Esophagus squamous epithelium (tissue), 5 donors: Measurements from ENCODE around the gene CRNKL1. TPM values are rescaled to one million over a fixed set of nuclear protein-coding genes. Genes with fewer than 3 reads are reported as not detected.

ENCODE experiments used
- DNase-seq: peaks from one replicate; lab custom pipeline; 2025; lab: John Stamatoyannopoulos, UW
- H3K27ac ChIP-seq, 4 donors: fragments of 200-600 bp; sonication (generic); one replicate each; pipeline ENCODE4 v1.5.1; 2016 to 2019; ENCODE audit warnings: mild to moderate bottlenecking in 1 of 4
- H3K27me3 ChIP-seq, 4 donors: fragments of 200-600 bp; sonication (generic); 1 replicate in 3 of 4; 2 replicates in 1 of 4; pipeline versions ENCODE4 v1.5.1 to v1.6.0; 2017 to 2021; ENCODE audit warnings: antibody characterized with exemption in 1 of 4
- H3K36me3 ChIP-seq, 3 donors: fragments of 200-600 bp; sonication (generic); one replicate each; pipeline ENCODE4 v1.5.1; 2016 to 2019
- H3K4me1 ChIP-seq, 3 donors: fragments of 200-600 bp; sonication (generic); one replicate each; pipeline ENCODE4 v1.5.1; 2017 to 2019
- H3K4me3 ChIP-seq, 4 donors: fragments of 200-600 bp; sonication (generic); 1 replicate in 3 of 4; 2 replicates in 1 of 4; pipeline ENCODE4 v1.5.1; 2016 to 2019; ENCODE audit warnings: mild to moderate bottlenecking in 2 of 4, moderate library complexity in 1 of 4
- H3K9me3 ChIP-seq, 3 donors: fragments of 200-600 bp; sonication (generic); one replicate each; pipeline ENCODE4 v1.5.1; 2016 to 2019
- CTCF ChIP-seq, 6 experiments: fragments of 450-650 bp in 4 of 6; fragments of 200-600 bp in 2 of 6; sonication (generic) in 2 of 6; IDR thresholded peaks; one replicate each; pipeline ENCODE4 v1.5.1; 2016 to 2019; ENCODE audit warnings: antibody characterized with exemption in 6 of 6, mild to moderate bottlenecking in 4 of 6, moderate library complexity in 4 of 6
- POLR2A ChIP-seq, 4 donors: fragments of 450-650 bp; IDR thresholded peaks; one replicate each; pipeline ENCODE4 v1.6.1; 2017; ENCODE audit warnings: antibody characterized with exemption in 4 of 4, mild to moderate bottlenecking in 4 of 4, moderate library complexity in 3 of 4
- WGBS, 2 donors: methylation state at CpG; one replicate each; pipeline ENCODE4 v1.1.5; 2018; 5-methylcytosine and 5-hydroxymethylcytosine counted together
- intact Hi-C: fragments of 100-400 bp; cut with DNase I; formaldehyde crosslinking; loops from one replicate; pipeline ENCODE4 v1.15.0; 2022
- total RNA-seq, 4 donors: library from RNA; depleted of rRNA; stranded (reverse); fragments of >200 nt; gene quantifications; one replicate each; pipeline ENCODE4 v1.1.0, GENCODE V29; 2016
- donor health status: DM: yes; HTN: yes; CAD: no.

CRNKL1 gene
- total RNA-seq, 4 donors from 2014 or later: 9.3 to 19.4 (median 15.8) TPM

DNA sequence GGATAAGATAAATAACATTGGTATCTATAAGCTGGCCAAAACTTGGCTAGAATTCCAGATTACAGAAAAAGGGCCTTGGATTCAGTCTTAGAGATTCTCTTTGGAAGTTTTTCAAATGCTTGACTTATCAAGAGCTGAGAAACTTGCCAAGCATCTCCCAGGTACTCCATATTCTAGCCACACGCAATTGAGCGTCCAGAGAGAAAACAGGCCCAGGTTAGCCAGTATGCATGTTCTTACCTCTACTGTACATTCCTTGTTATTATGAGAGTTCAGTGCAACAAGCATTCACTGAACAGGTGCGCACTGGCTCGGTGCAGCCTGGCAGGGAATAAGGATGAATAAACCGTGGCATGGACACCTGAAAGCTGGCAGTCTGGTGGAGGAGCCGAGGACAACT lies 13.7 kb downstream of the CRNKL1 start:
- no peaks in the 10 kb centered on the region for H3K27me3 ChIP-seq
- no peak overlapping the region for H3K4me3 ChIP-seq
- no peak for DNase-seq
- H3K4me1 ChIP-seq: no peaks in the 10 kb centered on the region
- 87 to 89% methylated on average over 4 to 6 of the region's 6 CpGs for WGBS, 2 donors
- intact Hi-C loops: no loop called here
- no peaks in the 10 kb centered on the region for H3K9me3 ChIP-seq
- no peak overlapping the region for H3K27ac ChIP-seq
- peaks cover 16 to 100% (median 44%) of the 10 kb centered on the region in 3 donors for H3K36me3 ChIP-seq
- no peak for TF ChIP-seq POLR2A (IDR thresholded peaks at IDR 0.05)
- no peak for TF ChIP-seq CTCF (IDR thresholded peaks at IDR 0.05)

GRCh38 chr20:20037960-20038359 lies 14.3 kb downstream of the CRNKL1 start:
- no peak for DNase-seq
- H3K4me3 ChIP-seq: no peak overlapping the region
- H3K4me1 ChIP-seq: no peaks in the 10 kb centered on the region
- H3K9me3 ChIP-seq: no peaks in the 10 kb centered on the region
- peaks cover 16 to 100% (median 44%) of the 10 kb centered on the region in 3 donors for H3K36me3 ChIP-seq
- H3K27me3 ChIP-seq: no peaks in the 10 kb centered on the region
- TF ChIP-seq CTCF (IDR thresholded peaks at IDR 0.05) (no peak), POLR2A (IDR thresholded peaks at IDR 0.05) (no peak)
- intact Hi-C loops: no loop called here
- H3K27ac ChIP-seq: no peak overlapping the region
- 59 to 74% methylated on average over 5 of the region's 5 CpGs for WGBS, 2 donors

- Histone ChIP-seq H3K9me3 (no peaks in the 10 kb centered on the region), H3K27me3 (no peaks in the 10 kb centered on the region), H3K4me3 (no peak overlapping the region), H3K36me3 (peaks cover 16 to 100% (median 36%) of the 10 kb centered on the region in 3 donors), H3K4me1 (no peaks in the 10 kb centered on the region), H3K27ac (no peak overlapping the region)
- DNase-seq: no peak
- TF ChIP-seq POLR2A (IDR thresholded peaks at IDR 0.05) (no peak), CTCF (IDR thresholded peaks at IDR 0.05) (no peak)
- 89 to 91% methylated on average over 3 of the region's 3 CpGs for WGBS, 2 donors
- intact Hi-C loops: no loop called here
These were observed 15.5 kb downstream of the CRNKL1 start for GRCh38 chr20:20036756-20037155.

DNA sequence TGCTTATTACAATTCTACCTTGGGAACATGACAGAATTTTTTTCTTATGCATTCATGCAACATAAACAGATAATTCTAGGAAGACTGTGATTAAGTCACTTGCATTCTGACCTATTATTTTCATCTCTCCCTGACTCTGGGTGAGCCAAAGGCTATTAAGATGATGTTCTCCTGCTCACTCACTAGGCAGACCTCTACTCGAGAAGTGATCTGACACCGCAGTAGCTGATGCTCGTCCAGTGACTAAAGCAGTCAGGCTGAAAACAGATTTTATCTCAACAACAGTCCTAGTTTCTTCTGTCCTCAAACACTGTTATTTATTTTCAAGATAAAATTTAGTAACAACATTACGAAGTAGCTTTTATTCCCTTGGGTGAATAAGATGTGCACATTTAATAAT lies 17.8 kb downstream of the CRNKL1 start:
- 89 to 90% methylated on average over 4 of the region's 4 CpGs for WGBS, 2 donors
- intact Hi-C loops: no loop called here
- TF ChIP-seq POLR2A (IDR thresholded peaks at IDR 0.05) (no peak), CTCF (IDR thresholded peaks at IDR 0.05) (no peak)

DNA sequence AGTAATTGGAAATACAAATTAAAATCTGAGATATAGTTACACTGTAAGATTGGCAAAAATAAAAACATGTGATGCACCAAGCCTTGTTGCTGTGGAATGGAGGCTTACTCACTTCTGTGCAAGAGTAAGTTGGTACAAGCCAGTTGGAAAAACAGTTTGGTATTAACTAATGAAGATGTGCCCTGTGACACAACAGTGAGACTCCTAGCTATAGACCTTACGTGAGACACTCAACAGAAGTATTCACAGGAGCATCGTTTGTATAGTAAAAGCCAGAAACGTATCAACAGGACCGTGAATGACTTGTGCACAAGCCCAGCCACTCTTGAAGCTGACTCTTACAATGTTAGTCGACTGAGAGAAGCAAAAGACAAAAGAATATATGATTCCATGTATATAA lies 20.5 kb downstream of the CRNKL1 start:
- H3K36me3 ChIP-seq: peaks cover 3 to 100% (median 20%) of the 10 kb centered on the region in 3 donors

More for the DNA sequence above, 17.8 kb downstream of the CRNKL1 start:
- no peak for DNase-seq
- peaks cover 12 to 100% (median 28%) of the 10 kb centered on the region in 3 donors for H3K36me3 ChIP-seq
- H3K9me3 ChIP-seq: no peaks in the 10 kb centered on the region
- no peaks in the 10 kb centered on the region for H3K27me3 ChIP-seq
- no peaks in the 10 kb centered on the region for H3K4me1 ChIP-seq
- no peak overlapping the region for H3K4me3 ChIP-seq
- no peak overlapping the region for H3K27ac ChIP-seq

More for the DNA sequence above, 20.5 kb downstream of the CRNKL1 start:
- intact Hi-C loops: no loop called here
- TF ChIP-seq CTCF (IDR thresholded peaks at IDR 0.05) (no peak), POLR2A (IDR thresholded peaks at IDR 0.05) (no peak)
- H3K4me3 ChIP-seq: no peak overlapping the region
- no peaks in the 10 kb centered on the region for H3K27me3 ChIP-seq
- DNase-seq: no peak
- H3K4me1 ChIP-seq: no peaks in the 10 kb centered on the region
- 75 to 81% methylated on average over 5 of the region's 5 CpGs for WGBS, 2 donors
- H3K27ac ChIP-seq: no peak overlapping the region
- no peaks in the 10 kb centered on the region for H3K9me3 ChIP-seq
